GM21528 (cell line): ENCODE data around the gene EXOC2.

Experiments used
- ATAC-seq: cut with Tn5 transposase; IDR thresholded peaks from one replicate; pipeline ENCODE4 v1.9.1; 2021; ENCODE audit warnings: mild to moderate bottlenecking, moderate library complexity; ENCODE audit not compliant: unreplicated experiment, low FRiP score

Gene EXOC2

DNA sequence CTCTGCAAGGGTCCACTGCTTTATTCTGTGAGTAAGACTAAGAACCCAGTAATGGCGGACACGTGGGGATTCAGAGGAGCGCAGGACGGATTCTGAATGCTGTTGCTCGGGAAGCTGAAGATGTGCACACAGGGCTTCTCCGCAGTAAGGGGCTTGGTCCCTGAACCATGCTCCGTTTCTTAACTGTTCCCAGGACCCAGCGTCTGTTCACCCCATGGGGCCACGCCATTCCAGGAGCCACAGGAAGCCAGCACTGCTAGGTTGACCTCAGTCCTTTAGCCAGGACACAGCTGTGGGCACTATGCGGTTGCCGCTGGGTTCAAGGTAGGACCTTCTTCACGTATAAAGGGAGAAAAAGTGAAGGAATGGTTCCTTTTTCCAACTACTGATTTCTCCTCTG, 241.6 kb downstream of the EXOC2 start:
- ATAC-seq, result no peak

DNA sequence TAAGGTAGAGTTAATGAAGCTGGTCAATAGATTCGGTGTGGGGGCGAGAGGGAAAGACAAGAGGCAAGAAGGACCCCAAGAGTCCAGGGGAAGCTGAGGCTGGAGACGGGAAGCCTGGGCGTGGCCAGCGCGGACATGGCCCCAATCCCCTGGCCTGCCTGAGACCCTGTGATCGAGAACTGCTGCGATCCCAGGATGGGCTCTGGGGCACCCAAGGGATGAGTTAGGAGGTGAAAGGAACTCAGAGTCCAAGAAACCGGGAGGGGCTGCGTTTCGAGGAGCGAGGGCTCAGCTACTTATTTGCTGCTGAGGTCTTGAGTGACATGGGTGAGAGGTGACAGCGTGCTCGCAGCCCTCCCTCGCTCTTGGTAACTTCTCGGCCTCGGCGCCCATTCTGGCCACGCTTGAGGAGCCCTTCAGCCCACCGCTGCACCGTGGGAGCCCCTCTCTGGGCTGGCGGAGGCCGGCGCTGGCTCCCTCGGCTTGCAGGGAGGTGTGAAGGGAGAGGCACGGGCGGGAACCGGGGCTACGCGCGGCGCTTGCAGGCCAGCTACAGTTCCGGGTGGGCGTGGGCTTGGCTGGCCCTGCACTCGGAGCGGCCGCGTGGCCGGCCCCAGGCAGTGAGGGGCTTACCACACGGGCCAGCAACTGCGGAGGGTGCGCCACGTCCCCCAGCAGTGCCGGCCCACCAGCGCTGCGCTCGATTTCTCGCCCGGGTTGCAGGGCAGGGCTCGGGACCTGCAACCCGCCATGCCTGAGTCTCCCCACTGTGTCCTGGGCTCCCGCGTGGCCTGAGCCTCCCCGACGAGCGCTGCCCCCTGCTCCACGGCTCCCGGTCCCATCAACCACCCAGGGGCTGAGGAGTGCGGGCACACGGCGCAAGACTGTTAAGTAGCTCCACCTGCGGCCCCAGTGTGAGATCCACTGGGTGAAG, 243.2 kb downstream of the EXOC2 start:
- ATAC-seq, result no peak

DNA sequence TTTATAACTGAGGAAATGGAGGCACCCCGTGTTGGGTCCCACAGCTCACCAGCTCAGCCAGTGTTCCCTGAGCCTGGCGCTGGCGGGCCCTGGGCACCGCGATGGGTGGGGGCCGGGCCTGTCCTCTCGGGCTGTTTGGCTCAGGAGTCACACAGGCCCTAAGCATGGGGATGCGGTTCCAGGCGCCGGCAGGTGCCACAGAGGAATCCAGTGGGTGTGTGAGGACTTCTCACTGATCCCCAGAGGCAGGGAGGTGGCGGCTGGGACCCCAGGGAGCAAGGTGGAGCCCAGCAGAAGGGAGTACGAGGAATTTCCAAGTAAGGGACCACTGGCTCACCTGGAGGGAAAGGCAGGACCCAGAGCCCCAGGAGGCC, 243.9 kb downstream of the EXOC2 start:
- ATAC-seq, result no peak

DNA sequence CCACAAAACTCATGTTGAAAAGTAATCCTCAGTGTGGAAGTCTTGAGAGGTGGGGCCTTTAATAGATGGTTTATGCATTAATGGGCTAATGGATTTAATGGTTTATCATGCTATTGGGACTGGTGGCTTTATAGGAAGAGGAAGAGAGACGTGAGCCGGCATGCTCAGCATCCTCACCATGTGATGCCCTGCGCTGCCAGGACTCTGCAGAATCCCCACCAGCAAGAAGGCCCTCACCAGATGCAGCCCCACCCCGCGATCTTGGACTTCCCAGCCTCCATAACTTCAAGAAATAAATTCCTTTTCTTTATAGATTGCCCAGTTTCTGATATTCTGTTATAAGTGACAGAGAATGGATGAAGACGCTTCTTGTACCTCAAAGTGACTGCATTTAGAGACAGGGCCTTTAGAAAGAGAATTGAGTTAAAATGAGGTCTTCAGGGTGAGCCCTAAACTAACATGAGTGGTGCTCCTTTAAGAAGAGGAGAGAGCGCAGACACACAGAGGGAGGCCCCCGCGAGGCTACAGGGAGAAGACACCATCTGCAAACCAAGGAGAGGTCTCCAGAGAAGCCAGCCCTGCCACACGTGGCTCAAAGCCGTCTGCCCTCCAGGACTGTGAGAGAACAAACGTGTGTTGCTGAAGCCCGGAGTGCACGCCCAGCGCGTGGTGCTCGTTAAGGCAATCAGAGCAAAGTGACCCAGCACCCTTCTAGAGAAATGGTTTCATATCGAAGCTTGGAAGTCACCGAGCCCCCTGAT, 244.5 kb downstream of the EXOC2 start:
- ATAC-seq, result no peak

DNA sequence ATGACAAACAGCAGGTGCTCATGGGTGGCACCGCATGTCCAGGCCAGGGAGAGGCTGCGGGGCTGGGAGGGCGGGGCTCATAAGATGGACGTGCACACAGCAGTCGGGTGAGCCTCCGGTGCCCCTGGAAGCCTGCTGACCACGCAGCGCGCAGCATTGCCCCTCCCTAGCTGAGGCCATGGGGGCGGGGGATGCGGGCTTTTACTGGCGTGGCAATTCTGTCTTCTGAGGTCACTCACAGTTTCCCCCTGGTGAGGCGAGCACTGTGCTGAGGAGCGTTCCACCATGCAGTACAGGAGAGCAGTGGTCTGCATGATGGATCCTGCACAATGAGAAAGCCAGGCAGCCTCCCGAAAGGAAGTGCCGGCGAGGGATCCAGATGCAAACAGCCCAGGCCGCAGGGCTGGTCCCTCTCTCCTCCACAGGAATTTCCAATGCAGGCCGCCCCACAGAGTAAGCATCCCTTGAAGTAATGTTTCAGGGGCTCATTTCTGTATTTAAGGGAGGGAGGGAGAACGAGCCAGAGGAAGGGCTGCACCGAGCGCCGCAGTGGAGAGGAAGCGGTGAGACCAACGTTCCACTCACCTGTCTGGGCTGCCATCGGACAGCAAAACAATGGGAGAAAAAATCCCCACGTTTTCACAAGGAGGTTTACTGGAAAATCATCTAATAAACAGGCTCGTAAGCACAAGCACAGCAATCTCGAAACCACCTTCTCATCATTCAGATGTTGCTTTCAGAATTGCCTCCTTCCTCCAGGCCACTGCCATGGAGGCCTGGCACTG, 245.4 kb downstream of the EXOC2 start:
- no peak for ATAC-seq

DNA sequence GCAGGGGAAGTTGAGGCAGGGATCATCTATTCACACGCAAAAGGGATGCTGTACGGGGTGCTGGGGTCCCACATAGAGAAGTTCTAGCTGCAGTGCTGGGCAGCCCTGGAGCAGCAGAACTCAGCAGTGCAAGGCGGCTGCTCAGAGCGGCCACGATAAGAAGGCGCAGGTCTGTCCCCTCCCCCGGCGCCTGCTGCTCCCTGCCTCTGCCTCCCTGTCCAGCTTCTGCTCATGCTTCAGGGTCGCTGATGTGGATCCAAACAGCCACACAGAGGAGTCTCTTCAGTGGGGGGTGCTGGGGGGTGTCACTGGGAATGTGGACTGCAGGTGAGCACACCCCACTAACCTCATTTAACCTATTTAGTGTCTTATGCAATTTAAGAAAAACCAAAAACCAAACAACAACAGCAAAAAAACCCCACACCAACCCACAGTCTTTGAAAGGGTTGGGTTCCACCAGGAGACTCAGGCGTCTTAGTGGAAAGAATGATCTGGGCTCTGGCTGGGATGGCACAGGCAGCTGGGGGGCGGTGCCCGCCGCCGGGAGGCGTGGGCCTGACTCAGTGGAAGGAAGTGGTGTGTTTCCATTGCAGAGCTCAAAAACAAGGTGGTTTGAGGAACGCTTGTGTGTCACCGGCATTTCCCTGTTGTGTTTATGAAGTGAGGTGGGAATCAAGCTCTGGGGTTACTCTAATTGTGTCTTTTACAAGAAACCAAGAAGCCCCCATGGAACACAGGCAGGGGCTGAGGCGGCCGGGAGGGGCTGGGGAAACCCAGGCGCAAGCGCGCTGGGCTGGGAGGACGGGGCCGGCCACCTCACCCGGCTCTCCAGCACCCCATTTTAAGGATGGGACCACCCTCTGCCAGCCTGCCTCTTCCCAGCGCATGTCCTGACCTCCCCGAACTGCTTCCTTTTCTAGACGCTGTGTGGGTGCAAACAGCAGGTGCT, 246.2 kb downstream of the EXOC2 start:
- ATAC-seq, result no peak

DNA sequence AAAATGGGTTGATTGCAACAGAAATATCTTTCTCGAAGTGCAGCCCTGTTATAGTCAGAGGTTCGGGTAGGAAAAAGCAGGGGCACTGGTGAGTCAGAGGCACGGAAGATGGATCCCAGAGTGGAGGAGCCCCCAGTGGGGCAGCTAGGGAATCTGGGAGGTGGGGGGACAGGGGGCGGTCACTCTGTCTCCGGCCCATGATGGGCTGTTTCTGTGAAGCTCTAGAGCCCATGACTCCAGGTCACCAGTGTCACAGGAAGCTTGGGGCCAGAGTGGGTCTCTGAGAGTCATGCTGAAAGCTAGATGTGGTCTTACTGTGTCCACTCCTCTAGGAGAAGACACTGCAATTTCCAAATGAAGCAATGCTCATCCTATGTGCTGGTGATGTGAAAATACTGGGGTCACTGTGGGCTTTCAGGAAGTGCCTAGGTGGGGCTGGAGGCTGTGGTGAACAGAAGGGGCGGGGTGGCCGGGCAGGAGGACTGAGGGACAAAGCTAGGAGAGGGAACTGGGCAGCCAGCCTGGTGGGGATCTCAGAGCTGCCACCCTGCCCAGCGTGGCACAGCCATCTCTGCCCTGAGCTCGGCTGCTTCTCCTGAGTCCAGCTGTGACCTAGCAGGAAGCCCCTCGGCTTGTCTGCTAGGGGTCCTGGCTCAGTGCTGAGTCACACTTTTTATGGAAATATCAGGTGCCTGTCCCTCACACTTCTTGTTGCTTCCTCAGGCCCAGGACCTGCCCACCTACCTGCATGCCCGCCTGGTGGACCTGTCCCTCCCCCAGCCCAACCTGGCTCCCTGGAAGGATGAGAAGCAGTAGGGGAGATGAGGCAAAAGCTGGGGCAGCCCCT, 247.1 kb downstream of the EXOC2 start:
- no peak for ATAC-seq

DNA sequence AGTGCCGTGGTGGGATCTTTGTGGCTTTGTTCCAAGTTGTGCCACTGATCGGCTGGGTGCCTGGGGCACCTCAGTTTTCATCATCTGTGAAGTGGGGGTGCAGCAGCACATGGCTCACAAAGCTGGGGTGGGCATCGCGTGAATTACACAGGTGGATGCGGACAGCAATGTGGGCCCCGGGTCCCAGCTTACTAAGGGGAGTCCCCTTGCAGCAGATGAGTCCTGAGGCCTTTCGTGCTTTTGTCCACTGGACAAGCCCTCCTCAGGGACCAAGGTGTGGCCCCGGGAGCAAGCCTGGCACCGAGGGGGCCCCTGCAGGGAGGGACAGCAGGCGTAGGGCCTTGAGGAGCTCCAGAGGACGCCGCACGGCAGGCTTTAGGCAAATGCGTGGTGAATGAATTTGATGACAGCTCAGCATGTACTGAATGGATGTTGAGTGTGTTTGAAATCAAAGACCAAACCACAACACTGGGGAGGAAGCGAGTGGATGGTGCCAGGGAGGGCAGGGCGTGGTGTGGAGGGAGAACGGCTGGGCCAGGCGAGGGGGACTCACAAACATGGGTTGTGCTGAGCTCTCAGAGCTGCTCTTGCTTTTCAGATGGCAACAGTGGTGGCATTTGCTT, 248.2 kb downstream of the EXOC2 start:
- ATAC-seq, result no peak

DNA sequence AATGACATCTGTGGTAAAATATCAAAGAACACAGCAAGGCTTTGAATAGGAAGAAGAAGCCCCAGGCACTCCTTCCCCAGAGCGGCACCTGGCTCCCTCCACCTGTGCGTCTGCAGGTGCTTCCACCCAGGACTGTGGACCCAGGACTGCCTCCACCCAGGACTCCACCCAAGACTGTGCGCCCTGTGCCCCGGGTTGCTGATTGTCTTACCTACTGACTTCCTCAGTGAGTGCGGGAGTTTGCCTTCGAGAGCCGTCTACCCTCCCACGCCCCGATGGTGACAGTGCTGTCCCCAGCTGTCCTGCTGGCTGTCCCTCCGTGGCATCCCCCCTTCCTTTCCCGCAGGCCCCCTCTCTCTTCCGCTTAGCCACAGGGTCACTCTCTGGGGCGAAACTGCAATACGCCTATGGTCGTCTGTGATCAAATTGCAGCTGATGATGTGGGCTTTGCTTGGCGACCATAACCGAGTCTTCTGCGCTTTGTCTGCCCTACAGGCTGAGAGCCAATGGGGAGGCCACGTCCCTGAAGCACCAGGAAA, 249.2 kb downstream of the EXOC2 start:
- ATAC-seq, result no peak

DNA sequence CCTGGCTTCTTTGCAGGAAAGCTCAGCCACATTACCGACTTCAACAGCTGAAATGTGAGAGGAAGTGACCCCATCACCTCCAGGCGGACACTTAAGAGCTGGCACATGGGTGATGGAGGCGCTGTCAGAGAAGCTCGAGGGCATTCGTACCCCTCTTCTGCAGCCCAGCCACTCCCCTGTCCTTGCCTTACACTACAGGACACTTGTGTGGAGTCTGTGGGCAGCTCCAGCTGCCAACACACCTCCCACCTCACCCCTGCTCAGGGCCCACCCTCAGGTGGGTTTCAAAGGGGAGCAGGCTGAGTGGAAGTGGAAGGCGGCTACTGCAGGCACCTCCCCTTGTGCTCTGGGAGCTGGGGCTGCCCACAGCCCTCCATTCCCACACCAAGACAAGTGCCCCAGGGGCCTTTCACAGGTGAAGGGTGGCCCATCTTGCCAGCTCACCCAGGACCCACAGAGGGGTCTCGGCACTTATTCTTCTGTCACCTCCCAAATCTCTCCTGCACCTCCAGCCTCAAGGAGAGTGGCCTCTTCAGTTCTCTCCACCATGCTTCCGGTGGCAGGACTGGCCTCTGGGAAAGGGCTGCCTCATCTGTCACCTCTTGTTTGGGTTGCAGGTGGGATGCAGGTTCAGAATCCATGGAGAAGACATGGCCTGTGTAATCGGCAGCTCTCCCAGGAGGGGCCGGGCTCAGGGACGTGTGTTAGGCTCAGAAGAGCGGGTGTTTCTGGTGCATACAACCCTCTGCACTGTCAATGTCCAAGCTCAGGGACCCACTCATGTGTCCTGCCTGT, 251.6 kb downstream of the EXOC2 start:
- no peak for ATAC-seq

DNA sequence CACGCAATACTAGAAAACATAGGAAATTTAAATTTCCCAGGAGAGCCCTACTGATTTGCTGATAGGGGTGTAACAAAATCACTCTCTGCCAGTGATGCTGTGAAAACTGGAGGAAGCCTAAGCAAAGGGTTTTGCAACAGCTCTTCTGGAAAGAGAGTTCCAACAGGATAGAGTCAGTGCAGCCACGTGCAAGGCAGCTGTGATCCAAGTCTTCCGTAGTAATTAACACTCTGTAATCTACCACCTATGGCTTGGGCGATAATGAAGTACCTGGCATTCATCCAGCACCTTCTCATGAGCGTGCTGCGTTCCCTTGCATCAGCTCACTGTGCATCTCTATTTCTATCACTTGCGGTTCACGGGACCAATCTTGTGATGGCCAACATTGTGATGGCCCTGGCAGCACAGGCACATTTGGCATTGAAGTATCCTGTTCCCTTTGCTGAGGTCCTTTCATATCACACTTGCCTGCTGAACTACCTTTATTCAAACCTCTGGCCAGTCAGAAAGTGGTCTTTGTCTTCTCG, 253.2 kb downstream of the EXOC2 start:
- ATAC-seq, result no peak

DNA sequence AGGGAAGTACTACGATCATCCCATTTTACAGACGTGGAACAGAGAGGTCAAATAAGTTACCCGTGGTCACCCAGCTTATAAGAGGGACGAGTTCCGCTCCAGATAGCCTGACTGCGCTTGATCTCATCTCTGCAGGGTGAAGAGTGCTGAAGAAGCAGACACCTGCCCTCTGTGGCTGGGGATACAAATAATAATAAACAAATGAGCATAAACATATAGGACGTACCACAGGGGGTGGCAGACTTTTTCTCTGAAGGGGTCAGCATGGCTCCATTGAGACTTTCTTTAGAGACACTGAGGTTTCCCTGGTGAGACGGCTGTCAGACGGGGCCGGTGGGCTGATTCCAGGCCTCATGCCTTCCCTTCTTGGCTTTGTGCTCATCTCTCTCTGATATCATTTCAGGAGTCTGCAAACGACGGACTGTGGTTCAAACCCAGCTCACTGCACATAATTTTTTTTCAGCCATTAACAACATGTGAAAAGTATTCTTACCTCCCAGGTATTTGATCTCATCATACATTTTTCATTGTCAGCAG, 254.2 kb downstream of the EXOC2 start:
- no peak for ATAC-seq

DNA sequence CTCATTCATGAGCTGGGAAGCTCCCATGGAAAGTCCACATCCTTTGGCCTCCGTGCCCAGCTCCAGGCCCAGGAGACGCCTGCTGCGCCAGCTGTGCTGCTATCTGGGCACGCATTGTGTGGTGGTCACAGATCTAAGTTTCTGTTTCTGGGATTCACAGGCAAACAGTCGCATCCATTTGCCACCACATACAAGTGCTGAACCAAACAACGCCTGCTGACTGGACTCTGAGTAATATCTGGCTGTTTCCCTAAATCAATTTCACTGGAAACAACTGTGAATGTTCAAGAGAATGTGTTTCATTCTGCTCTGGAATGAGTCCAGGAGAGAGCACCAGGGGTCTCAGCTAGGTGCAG, 255.9 kb downstream of the EXOC2 start:
- ATAC-seq, result no peak

DNA sequence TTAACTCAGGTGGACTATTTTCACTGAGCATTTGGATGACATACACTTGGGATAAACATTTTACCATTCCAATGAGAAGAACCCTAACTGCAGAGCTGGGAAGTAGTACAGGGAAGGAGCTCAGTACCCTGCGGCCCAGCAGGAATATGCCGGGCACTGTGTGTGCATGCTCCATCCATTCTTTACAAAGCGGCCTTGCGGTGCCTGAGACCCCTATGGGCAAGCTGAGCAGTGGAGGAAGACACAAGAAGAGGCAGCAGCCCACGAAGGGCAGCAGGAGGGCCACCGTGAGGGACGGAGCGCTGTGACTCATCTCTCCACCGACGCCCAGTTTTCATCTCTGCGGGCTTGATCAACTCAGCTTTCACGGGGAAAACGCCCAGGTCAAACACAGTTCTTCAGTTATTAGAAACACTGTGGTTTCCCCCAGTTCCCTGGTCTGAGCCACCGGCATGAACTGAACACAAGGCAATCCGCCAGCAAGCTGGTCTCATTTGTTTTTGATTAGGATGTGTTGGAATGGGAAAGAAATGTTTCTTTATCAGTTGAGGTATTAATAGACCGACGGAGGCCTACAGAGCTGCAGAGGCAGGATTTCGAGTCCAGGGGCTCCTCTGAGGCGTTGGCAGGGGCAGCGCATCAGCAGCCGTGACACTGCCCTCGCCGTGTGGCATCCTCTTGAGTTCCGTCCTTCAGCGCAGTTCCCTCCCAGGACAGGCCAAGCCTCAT, 256.5 kb downstream of the EXOC2 start:
- ATAC-seq, result no peak

DNA sequence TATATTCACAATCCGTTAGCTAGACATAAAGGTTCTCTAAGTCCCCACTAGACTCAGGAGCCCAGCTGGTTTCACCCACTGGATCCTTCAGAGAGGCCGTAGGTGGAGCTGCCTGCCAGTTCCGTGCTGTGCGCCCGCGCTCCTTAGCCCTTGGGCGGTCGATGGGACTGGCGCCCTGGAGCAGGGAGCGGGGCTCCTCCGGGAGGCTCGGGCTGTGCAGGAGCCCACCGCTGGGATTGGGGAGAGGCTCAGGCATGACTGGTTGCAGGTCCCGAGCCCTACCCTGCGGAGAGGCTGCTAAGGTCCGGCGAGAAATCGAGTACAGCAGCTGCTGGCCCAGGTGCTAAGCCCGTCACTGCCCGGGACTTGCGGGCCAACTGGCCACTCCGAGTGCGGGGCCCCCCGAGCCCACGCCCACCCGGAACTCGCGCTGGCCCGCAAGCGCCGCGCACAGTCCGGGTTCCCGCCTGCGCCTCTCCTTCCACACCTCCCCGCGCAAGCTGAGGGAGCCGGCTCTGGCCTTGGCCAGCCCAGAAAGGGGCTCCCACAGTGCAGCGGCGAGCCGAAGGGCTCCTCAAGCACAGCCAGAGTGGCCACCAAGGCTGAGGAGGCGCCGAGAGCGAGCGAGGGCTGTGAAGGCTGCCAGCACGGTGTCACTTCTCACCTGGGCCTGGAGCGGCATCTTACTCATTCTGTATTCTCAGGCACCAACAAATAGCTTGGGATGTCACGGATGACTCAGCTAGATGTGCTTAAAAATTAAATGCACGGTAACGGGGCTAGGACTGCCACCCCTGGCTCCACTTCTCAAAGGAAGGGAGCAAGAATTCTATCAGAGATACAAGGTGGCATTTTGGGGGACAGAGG, 257.3 kb downstream of the EXOC2 start:
- ATAC-seq, result no peak
